Inflammatory macrophage treated with lipopolysaccharide for 1 hour (primary cell): ENCODE data around the gene MLLT1.

Experiments used
- DNase-seq, 2 donors: peaks; one replicate each; pipeline ENCODE4 v3.0.0-alpha.2; 2020 to 2022

MLLT1 gene

DNA sequence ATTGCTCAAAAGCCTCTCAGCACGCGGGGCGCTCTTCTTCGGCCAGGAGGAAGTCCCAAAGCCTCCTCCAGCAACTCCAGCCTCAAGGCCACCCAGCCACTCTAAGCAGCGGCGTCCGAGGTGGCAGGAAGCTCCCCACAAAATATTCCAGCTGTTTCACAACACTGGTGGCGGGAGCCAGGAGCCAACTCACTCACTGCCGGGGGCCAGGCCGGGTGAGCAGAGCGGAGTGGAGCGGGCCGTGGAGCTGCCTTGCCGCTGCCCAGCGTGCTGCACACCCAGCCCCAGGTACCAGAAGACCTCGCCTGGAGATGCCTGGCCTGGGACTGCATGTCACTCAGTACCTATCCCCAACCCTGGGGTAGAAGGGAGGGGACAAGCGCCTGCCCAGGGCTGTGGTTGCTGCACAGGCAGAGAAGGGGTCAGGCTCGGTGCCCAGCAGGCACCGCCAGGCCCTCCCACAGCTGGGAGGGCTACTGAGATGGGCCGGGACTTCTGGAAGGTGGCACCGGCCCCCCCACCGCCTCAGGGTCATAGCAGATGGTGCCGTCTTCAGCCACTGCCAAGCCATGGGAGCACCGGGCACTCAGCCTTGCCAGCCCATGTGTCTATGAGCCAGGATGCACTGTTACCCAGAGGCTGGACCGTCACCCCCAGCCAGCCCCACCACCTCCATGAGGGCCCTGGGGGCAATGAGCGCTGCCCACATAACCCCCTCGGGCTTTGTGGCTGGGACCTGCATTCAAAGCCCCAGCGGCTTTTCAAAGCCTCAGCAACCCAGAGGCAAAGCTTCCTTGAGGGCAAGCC is 59.2 kb downstream of the MLLT1 start:
- no peak for DNase-seq

- no peak for DNase-seq
Observed at GRCh38 chr19:6219586-6220290, 60.0 kb downstream of the MLLT1 start.

GRCh38 chr19:6219147-6219525 is 60.6 kb downstream of the MLLT1 start:
- DNase-seq = no peak

- peak; percentile 56 to 96 for DNase-seq
Observed at GRCh38 chr19:6218491-6219146, 61.2 kb downstream of the MLLT1 start.

- DNase-seq = no peak
Observed at GRCh38 chr19:6217752-6218334, 61.9 kb downstream of the MLLT1 start.

GRCh38 chr19:6216996-6217751 is 62.6 kb downstream of the MLLT1 start:
- DNase-seq = no peak

- DNase-seq = no peak
Observed at GRCh38 chr19:6216236-6216995, 63.4 kb downstream of the MLLT1 start.

DNA sequence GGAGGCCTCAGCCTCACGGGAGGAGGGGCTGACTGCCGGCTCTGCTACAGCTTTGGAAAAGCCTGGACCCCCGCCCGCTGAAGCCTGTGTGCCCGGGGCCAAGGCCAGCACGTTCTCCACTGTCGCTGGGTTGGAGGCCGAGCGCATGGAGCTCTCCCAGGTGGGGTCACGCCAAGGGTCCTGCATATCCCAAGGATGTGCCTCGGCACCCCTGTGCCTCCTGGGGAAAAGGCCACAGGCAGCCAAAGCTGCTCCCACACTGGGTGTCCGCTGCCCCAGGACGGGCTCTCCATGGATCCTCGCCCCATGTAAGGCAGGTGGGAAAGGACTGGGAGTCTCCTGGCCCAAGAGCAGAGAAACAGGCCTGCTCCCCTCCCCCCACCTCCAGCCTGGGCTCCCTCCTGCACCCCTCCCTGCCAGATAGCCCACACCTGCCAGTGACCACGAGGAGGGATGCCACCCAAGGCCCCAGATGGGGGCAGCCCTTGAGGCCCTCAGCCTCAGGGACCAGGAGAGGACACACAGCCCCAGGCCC is 64.0 kb downstream of the MLLT1 start:
- no peak for DNase-seq

GRCh38 chr19:6214881-6215541 is 64.8 kb downstream of the MLLT1 start:
- no peak for DNase-seq

DNA sequence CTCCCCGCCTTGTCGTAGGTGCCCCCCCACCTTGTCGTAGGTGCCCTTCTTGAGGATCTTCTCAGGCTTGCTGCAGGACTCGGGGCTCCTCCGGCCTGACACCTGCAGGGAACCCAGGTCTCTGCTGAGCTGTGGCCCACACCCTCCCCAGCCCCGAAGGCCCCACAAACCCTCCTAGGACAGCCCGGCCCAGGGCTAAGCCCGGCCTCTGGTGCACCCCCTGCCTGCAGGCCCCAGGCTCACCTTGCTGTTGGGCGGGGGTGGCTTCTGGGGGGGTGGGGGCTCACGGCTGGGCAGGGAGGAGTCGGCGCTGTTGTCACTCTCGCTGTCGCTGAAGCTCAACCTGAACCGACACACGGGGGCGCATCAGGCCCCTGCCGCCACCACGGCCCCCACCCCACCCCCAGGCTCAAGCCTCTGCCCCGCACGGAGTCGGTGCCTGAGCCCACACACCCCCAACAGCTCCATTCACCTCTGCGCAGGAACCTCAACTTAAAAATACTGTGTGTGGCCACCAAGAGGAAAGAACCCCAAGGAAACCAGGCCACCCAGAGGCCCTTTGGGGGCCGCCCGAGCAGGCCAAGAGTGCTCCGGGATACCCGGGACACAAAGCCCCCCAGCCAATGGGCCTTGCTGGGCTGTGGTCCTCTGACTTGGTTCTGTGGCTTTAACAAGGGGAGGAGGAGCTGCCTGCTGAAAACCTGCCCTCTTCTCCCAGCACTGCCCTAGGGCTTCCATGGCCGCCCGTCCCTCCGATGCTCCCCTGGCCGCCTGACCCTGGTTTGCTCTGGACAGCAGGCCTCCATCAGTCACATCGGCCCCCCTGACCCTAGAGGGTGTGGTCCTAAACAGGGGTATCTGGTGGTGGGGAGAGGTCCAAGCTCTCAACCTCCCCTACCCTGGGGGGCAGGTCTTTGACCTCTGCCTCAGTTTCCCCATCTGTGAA is 65.8 kb downstream of the MLLT1 start:
- DNase-seq = no peak

- DNase-seq = no peak
Observed at GRCh38 chr19:6213266-6213595, 66.5 kb downstream of the MLLT1 start.

- no peak for DNase-seq
Observed at GRCh38 chr19:6212403-6213265, 67.1 kb downstream of the MLLT1 start.

GRCh38 chr19:6211632-6212402 is 68.0 kb downstream of the MLLT1 start:
- no peak for DNase-seq

GRCh38 chr19:6210721-6211600 is 68.8 kb downstream of the MLLT1 start:
- DNase-seq = no peak

DNA sequence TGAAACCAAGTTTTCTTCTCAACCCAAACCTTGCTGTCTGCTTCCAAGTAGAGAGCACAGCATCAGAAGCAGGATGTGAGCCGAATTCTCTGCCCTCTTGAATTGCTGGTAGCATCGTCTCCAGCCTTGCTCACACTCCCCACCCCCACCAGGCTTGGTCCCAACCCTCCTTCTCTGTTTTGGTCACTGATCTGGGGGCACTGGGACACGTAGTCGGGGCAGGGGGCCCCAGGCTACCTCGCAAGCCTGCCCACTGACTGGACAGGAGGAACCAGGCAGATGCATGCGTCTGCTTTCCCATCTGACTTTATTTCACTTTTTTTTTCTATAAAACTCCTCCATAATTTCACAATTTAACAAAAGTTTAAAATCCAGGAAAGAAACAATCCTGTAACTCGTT is 69.7 kb downstream of the MLLT1 start:
- DNase-seq = no peak

- no peak for DNase-seq
Observed at GRCh38 chr19:6209680-6210079, 70.1 kb downstream of the MLLT1 start.

DNA sequence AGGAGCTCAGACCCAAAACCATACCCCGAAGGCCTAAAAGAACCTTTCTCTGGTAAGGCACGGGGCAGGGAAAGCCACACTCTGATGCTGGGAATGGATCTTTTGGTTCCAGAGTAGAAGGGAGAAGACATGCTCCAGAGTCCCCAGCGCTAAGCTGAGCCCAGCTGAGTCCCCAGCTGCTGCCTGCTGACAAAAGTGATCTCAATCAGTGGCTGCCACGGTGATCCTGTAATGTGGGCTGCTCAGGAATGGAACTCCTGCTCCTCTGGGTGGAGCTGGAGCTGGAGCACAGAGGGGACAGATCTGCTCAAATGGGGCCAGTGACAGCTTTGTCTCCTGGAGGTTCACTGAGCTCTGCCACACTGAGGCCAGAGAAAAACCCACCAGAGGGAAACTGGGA is 70.5 kb downstream of the MLLT1 start:
- no peak for DNase-seq
